B cell (primary cell): ENCODE results near the gene TMED1.

Experiments
- CTCF ChIP-seq: fragments of 200-600 bp; IDR thresholded peaks from one replicate; pipeline ENCODE4 v1.8.0; 2022; ENCODE audit warnings: antibody characterized with exemption, mild to moderate bottlenecking
- EZH2 ChIP-seq: IDR thresholded peaks from 2 replicates; pipeline ENCODE4 v1.6.1; 2012; ENCODE audit warnings: borderline replicate concordance, low read depth, mild to moderate bottlenecking, moderate library complexity, low read length; ENCODE audit not compliant: insufficient read depth, poor library complexity, severe bottlenecking

DNA sequence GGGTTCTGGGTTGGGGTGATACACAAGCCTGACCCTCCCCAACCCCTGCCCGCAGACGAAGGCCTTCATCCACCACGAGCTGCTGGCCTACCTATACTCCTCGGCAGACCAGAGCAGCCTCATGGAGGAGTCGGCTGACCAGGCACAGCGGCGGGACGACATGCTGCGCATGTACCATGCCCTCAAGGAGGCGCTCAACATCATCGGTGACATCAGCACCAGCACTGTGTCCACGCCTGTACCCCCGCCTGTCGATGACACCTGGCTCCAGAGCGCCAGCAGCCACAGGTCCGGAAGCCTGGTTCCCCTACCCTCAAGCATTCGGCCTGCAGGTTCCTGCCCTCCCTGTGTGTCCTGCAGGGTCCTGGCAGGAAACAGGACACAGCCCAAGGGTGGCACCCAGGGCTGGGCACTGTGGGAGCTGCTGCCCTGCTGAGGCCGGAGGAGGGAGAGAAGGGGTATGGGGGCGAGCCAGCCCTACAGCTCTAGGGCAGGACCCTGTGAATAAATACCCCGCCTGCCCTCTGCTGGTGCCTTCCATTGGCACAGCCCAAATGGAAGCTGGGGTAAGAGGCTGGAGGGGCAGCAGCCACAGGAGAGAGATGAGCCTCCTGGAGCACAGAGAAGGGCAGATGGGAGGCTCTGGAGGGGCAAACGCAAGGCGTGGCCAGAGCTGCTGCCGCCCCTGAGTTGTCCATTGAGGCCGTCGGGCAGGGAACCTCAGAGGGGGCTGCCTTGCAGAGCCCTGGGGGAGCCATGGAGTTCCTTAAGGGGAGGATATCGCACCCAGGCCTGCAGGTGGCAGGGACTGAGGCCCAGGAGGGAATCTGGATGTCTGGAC is 6.8 kb downstream of the TMED1 start:
- TF ChIP-seq CTCF (peak; percentile 7), EZH2 (no peak)
